Activated B cell treated with CpG ODN at 0.5 μM for 24 hours (primary cell): Measurements from ENCODE around the gene SLAMF6. TPM values are rescaled to one million over a fixed set of nuclear protein-coding genes. Genes with fewer than 3 reads are reported as not detected.
A peak's percentile ranks its signal among the peaks of the same experiment; 100 is the strongest.
"Not testable (repeated sequence)": the region's sequence is repeated elsewhere in the genome, so short reads cannot be mapped to it uniquely, and the experiment has no call there.

Experiments used
- ATAC-seq: fragments of 200-7000 bp; cut with Tn5 transposase; one replicate; pipeline ENCODE4 v1.10.0; 2021; ENCODE audit warnings: low read depth, mild to moderate bottlenecking, moderate library complexity
- CTCF ChIA-PET: fragments of 350-600 bp; sonication (Branson Sonifier 250); formaldehyde crosslinking; loops from one replicate; lab custom pipeline; 2021; ENCODE audit warnings: antibody characterized with exemption; lab: Charles Lee
- POLR2A ChIA-PET: fragments of 350-600 bp; sonication (Branson Sonifier 250); formaldehyde crosslinking; loops from one replicate; lab custom pipeline; 2021; ENCODE audit warnings: antibody characterized with exemption; lab: Charles Lee
- DNase-seq: peaks from one replicate; pipeline ENCODE4 v3.0.0; 2022
- H3K27ac Mint-ChIP-seq: one replicate; pipeline ENCODE4 v1.8.0; 2020; ENCODE audit warnings: mixed read lengths
- H3K27me3 Mint-ChIP-seq: one replicate; pipeline ENCODE4 v1.8.0; 2021; ENCODE audit warnings: mixed read lengths
- H3K36me3 Mint-ChIP-seq: one replicate; pipeline ENCODE4 v1.8.0; 2021; ENCODE audit warnings: low read depth, mixed read lengths
- H3K4me1 Mint-ChIP-seq: one replicate; pipeline ENCODE4 v1.8.0; 2021; ENCODE audit warnings: mixed read lengths
- H3K4me3 Mint-ChIP-seq: one replicate; pipeline ENCODE4 v1.8.0; 2020; ENCODE audit warnings: mild to moderate bottlenecking, mixed read lengths
- H3K9me3 Mint-ChIP-seq: one replicate; pipeline ENCODE4 v1.8.0; 2020; ENCODE audit warnings: mixed read lengths
- intact Hi-C: fragments of 100-400 bp; cut with micrococcal nuclease; formaldehyde crosslinking; loops from one replicate; pipeline ENCODE4 v1.15.1; 2024
- total RNA-seq: library from RNA; stranded (reverse); gene quantifications from 2 replicates; pipeline ENCODE4 v1.2.3, GENCODE V29; 2022
- TF ChIP-seq, protein P1 (sequence below): fragments of 200-600 bp; IDR thresholded peaks from one replicate; pipeline ENCODE4 v1.8.0; 2022; ENCODE audit warnings: antibody characterized with exemption, mild to moderate bottlenecking

Gene SLAMF6
- total RNA-seq, 1 donor from 2014 or later, result 31.2 TPM

DNA sequence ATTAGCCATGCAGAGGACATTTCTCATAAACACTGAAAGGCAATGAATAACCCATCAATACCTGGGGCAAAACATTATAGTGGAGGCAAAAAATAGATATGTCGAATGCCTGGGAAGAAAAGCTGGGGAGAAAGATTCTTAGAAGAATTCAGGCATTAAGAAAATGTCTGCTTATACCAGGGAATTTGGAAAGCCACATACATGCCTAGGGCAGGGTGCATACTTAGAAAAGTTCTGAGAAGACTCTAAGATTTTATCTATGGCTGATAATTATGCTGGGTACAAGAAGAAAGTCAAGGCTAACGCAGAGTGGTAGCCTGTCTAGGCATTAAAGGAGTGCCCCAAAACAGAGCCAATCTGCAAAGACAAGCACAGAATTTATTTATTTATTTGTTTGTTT lies 18.4 kb downstream of the SLAMF6 start:
- TF ChIP-seq, protein P1, sequence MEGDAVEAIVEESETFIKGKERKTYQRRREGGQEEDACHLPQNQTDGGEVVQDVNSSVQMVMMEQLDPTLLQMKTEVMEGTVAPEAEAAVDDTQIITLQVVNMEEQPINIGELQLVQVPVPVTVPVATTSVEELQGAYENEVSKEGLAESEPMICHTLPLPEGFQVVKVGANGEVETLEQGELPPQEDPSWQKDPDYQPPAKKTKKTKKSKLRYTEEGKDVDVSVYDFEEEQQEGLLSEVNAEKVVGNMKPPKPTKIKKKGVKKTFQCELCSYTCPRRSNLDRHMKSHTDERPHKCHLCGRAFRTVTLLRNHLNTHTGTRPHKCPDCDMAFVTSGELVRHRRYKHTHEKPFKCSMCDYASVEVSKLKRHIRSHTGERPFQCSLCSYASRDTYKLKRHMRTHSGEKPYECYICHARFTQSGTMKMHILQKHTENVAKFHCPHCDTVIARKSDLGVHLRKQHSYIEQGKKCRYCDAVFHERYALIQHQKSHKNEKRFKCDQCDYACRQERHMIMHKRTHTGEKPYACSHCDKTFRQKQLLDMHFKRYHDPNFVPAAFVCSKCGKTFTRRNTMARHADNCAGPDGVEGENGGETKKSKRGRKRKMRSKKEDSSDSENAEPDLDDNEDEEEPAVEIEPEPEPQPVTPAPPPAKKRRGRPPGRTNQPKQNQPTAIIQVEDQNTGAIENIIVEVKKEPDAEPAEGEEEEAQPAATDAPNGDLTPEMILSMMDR, result no peak
- ChIA-PET POLR2A (no interaction called here), CTCF (interaction anchor here (1.2 kb wide), 1 partner anchor 17 kb away, joined by 3 read pairs; no protein-coding TSS in a partner anchor)
- no peak for ATAC-seq
- intact Hi-C loops, result no loop called here
- Mint-ChIP-seq H3K4me3 (no peak overlapping the region), H3K4me1 (peaks cover 67% of the 10 kb centered on the region), H3K27me3 (no peaks in the 10 kb centered on the region), H3K36me3 (peaks cover 89% of the 10 kb centered on the region), H3K9me3 (peaks cover 10% of the 10 kb centered on the region), H3K27ac (peak overlapping the region; percentile 50)
- no peak for DNase-seq

DNA sequence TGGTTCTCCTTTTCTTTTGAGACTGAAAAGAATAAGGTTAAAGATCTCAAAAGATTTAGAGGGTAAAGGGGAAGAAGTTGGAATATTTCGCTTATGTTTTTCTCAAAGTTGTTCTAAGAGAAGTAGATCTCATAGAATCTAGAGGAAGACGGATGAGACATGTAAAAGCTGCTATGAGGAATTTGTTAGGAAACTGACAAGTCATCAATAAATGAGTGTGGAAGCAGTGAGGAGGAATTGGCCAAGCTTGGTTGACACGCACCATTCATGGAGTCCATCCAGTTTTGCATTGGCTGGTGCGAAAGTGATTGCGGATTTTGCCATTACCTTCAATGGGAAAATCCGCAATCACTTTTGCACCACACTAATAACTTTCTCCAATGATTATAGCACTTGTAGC lies 20.0 kb downstream of the SLAMF6 start:
- Mint-ChIP-seq H3K4me3 (no peak overlapping the region), H3K27me3 (no peaks in the 10 kb centered on the region), H3K9me3 (peaks cover 10% of the 10 kb centered on the region), H3K27ac (peak overlapping the region; percentile 68), H3K4me1 (peaks cover 76% of the 10 kb centered on the region), H3K36me3 (peaks cover 89% of the 10 kb centered on the region)
- CTCF ChIA-PET, result interaction anchor here (0.8 kb wide), 1 partner anchor 74 kb away, joined by 3 read pairs; no protein-coding TSS in a partner anchor
- POLR2A ChIA-PET, result interaction anchor here (0.6 kb wide), 1 partner anchor 361 kb away, joined by 5 read pairs; no protein-coding TSS in a partner anchor
- TF ChIP-seq, protein P1, result no peak
- intact Hi-C loops, result loop anchor here (2.0 kb wide), 1 partner anchor 14 kb away; no protein-coding TSS in a partner anchor
- DNase-seq, result no peak
- ATAC-seq, result no peak

DNA sequence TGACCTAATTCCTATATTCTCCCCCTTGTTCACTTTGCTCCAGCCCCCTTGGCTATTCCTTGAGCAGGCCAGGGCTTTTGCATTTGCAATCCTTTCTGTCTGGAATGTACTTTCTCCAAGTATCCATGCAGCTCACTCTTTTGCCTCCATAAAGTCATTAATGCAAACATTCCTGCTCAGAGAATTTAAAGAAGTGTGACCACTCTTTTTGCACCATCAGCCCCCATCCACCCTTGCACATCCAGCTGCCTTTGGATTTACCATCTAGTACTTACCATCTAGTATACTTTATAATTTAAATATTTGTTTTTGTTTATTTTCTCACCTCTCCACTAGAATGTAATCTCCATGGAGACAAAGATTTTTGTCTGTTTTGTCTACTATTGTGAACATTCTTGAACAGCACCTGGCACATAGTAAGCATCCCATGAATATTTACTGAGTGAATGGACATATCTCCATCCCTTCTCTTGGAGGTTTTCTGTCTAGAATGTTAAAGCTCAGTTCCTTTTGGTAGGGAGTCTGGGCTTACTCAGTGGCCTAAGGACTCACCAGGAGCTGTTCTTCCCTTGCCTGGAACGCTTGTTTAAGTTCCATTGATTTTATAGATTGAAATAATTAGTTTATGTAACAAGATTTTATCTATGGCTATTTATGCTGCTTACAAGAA lies 22.6 kb downstream of the SLAMF6 start:
- ChIA-PET CTCF (interaction anchor here (1.0 kb wide), 1 partner anchor 106 kb away, joined by 4 read pairs; no protein-coding TSS in a partner anchor), POLR2A (interaction anchor here (0.5 to 1.3 kb wide), 4 partner anchors 11 to 57 kb away, joined by 3 read pairs; no protein-coding TSS in a partner anchor)
- H3K36me3 Mint-ChIP-seq, result peaks cover 72% of the 10 kb centered on the region
- H3K9me3 Mint-ChIP-seq, result no peaks in the 10 kb centered on the region
- H3K27ac Mint-ChIP-seq, result peak overlapping the region; percentile 54
- intact Hi-C loops, result loop anchor here (2.0 kb wide), 1 partner anchor 20 kb away; no protein-coding TSS in a partner anchor
- ATAC-seq (no peak), DNase-seq (no peak)
- no peaks in the 10 kb centered on the region for H3K27me3 Mint-ChIP-seq
- no peak overlapping the region for H3K4me3 Mint-ChIP-seq
- TF ChIP-seq, protein P1, result no peak
- peaks cover 83% of the 10 kb centered on the region for H3K4me1 Mint-ChIP-seq

DNA sequence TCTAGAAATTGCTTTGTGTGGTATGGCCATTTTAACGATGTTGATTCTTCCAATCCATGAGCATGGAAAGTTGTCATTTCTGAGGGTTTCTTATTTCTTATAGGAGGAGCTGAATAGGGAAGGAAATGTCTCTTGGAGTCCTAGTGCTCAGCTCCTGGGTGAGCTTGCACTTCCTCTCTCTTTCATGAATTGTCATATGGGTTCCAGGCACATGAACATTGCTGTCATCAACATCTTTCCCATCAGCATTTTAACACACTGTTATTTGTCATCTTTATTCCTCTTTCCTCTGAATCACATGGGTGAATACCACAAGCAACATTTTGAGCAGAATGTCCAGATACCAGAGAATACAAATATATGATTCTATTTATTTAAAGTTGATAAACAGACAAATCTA lies 23.4 kb downstream of the SLAMF6 start:
- ATAC-seq (no peak), DNase-seq (no peak)
- Mint-ChIP-seq H3K9me3 (no peaks in the 10 kb centered on the region), H3K36me3 (peaks cover 65% of the 10 kb centered on the region), H3K4me1 (peaks cover 82% of the 10 kb centered on the region), H3K27ac (peak overlapping the region; percentile 54), H3K27me3 (no peaks in the 10 kb centered on the region), H3K4me3 (no peak overlapping the region)
- ChIA-PET POLR2A (interaction anchor here (0.7 to 1.2 kb wide), 3 partner anchors 45 to 59 kb away, joined by 3 to 4 read pairs (median 3); no protein-coding TSS in a partner anchor), CTCF (interaction anchor here (0.6 to 1.7 kb wide), 2 partner anchors 11 to 113 kb away, joined by 3 to 4 read pairs; no protein-coding TSS in a partner anchor)
- intact Hi-C loops, result loop anchor here (2.0 kb wide), 1 partner anchor 21 kb away; no protein-coding TSS in a partner anchor
- TF ChIP-seq, protein P1, result no peak

DNA sequence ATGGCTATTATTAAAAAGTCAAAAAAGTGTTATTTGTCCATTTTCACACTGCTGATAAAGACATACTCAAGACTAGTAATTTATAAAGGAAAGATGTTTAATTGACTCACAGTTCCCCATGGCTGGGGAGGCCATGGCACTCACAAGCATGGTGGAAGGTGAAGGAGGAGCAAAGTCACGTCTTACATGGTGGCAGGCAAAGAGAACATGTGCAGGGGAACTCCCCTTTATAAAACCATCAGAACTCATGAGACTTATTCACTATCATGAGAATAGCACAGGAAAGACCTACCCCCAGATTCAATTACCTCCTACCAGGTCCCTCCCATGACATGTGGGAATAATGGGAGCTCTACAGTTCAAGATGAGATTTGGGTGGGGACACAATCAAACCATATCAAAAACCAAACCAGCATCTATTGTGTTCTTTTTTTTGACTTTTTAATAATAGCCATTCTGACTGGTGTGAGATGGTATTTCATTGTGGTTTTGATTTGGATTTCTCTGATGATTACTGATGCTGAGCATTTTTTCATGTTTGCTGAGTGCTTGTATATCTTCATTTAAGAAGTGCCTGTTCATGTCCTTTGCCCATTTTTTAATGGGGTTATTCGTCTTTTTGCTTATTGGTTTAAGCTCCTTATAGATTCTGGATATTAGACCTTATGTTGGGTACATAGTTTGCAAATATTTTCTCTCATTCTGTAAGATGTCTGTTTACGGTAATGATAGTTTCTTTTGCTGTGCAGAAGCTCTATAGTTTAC lies 24.6 kb downstream of the SLAMF6 start:
- H3K4me3 Mint-ChIP-seq, intact Hi-C loops: not testable (repeated sequence)
- peaks cover 74% of the 10 kb centered on the region for H3K4me1 Mint-ChIP-seq

More for the DNA sequence above, 24.6 kb downstream of the SLAMF6 start:
- CTCF ChIA-PET, result interaction anchor here (1.7 kb wide), 1 partner anchor 13 kb away, joined by 4 read pairs; no protein-coding TSS in a partner anchor
- H3K27me3 Mint-ChIP-seq, ATAC-seq, H3K9me3 Mint-ChIP-seq, DNase-seq: not testable (repeated sequence)
- H3K36me3 Mint-ChIP-seq, result peaks cover 56% of the 10 kb centered on the region
- POLR2A ChIA-PET, result interaction anchor here (0.9 kb wide), 1 partner anchor 10 kb away, joined by 3 read pairs; no protein-coding TSS in a partner anchor
- H3K27ac Mint-ChIP-seq, result peak overlapping the region; percentile 53
